T-helper 2 cell (primary cell): ENCODE data around the gene RUBCN.
A peak's percentile ranks its signal among the peaks of the same experiment; 100 is the strongest.
"Not testable (repeated sequence)": the region's sequence is repeated elsewhere in the genome, so short reads cannot be mapped to it uniquely, and the experiment has no call there.

Experiments used
- DNase-seq, 5 experiments: peaks; one replicate each; pipeline versions ENCODE4 v3.0.0 to v3.0.0-alpha.2; 2012 to 2022

RUBCN gene

GRCh38 chr3:197734667-197735318 is 1.9 kb downstream of the RUBCN start:
- no peak for DNase-seq

GRCh38 chr3:197733042-197733441 is 3.7 kb downstream of the RUBCN start:
- DNase-seq, result no peak

GRCh38 chr3:197731483-197731882 is 5.2 kb downstream of the RUBCN start:
- DNase-seq, result not testable (repeated sequence)

- not testable (repeated sequence) for DNase-seq
Observed at GRCh38 chr3:197730770-197731169, 5.9 kb downstream of the RUBCN start.

- peak in 1 of 5 experiments; percentile 24 for DNase-seq
Observed at GRCh38 chr3:197730200-197730599, 6.5 kb downstream of the RUBCN start.

GRCh38 chr3:197728487-197728886 is 8.2 kb downstream of the RUBCN start:
- no peak for DNase-seq

GRCh38 chr3:197727878-197728277 is 8.8 kb downstream of the RUBCN start:
- not testable (repeated sequence) for DNase-seq

- DNase-seq, result no peak
Observed at GRCh38 chr3:197722734-197723133, 14.0 kb downstream of the RUBCN start.

GRCh38 chr3:197720694-197721093 is 16.0 kb downstream of the RUBCN start:
- no peak for DNase-seq

- no peak for DNase-seq
Observed at GRCh38 chr3:197718891-197719290, 17.8 kb downstream of the RUBCN start.

GRCh38 chr3:197714251-197714650 is 22.5 kb downstream of the RUBCN start:
- DNase-seq, result no peak

GRCh38 chr3:197713477-197713822 is 23.3 kb downstream of the RUBCN start:
- no peak for DNase-seq

GRCh38 chr3:197711973-197712707 is 24.6 kb downstream of the RUBCN start:
- DNase-seq, result peak; percentile 53 to 96 (median 83)

- DNase-seq, result not testable (repeated sequence)
Observed at GRCh38 chr3:197710965-197711364, 25.7 kb downstream of the RUBCN start.

GRCh38 chr3:197709135-197709534 is 27.6 kb downstream of the RUBCN start:
- DNase-seq, result no peak

GRCh38 chr3:197706658-197707057 is 30.0 kb downstream of the RUBCN start:
- no peak for DNase-seq

- DNase-seq, result no peak
Observed at GRCh38 chr3:197701841-197702240, 34.9 kb downstream of the RUBCN start.

- DNase-seq, result no peak
Observed at GRCh38 chr3:197700095-197700494, 36.6 kb downstream of the RUBCN start.

GRCh38 chr3:197697355-197697754 is 39.3 kb downstream of the RUBCN start:
- no peak for DNase-seq

- no peak for DNase-seq
Observed at GRCh38 chr3:197694251-197694650, 42.5 kb downstream of the RUBCN start.

- DNase-seq, result no peak
Observed at GRCh38 chr3:197692641-197693040, 44.1 kb downstream of the RUBCN start.

- DNase-seq, result no peak
Observed at GRCh38 chr3:197690754-197691153, 46.0 kb downstream of the RUBCN start.

GRCh38 chr3:197687570-197687969 is 49.1 kb downstream of the RUBCN start:
- DNase-seq, result no peak

- DNase-seq, result no peak
Observed at GRCh38 chr3:197686899-197687298, 49.8 kb downstream of the RUBCN start.

- no peak for DNase-seq
Observed at GRCh38 chr3:197685546-197685945, 51.2 kb downstream of the RUBCN start.
